DMS79 (cell line): ENCODE results near the gene PFN3.

Experiments
- DNase-seq: peaks from one replicate; lab custom pipeline; 2025; lab: John Stamatoyannopoulos, UW

The PFN3 gene, protein sequence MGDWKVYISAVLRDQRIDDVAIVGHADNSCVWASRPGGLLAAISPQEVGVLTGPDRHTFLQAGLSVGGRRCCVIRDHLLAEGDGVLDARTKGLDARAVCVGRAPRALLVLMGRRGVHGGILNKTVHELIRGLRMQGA

DNA sequence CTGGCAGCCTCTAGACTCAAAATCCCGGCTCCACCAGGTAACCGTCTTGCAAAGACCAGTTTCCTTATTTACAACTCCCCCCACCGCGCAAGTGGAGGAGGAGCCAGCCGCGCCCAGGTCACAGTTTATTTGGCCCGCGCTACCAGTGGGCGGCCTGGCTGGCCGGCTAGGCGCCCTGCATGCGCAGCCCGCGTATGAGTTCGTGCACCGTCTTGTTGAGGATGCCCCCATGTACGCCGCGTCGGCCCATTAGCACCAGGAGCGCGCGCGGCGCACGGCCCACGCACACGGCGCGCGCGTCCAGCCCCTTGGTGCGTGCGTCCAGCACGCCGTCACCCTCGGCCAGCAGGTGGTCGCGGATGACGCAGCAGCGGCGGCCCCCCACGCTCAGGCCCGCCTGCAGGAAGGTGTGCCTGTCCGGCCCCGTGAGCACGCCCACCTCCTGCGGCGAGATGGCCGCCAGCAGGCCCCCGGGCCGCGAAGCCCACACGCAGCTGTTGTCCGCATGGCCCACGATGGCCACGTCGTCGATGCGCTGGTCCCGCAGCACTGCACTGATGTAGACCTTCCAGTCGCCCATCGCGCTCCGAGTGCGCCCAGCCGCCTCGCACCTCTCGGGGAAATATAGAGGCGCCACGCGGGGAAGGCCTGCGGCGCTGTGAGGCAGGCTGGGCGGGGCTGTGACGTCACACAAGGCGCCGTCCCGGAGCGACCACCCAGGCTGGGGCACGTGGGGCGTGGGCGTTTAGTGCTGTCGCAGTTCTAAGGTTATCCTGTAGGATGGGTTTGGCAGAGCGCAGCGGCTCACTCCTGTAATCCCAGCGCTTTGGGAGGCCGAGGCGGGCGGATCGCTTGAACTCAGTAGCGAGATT lies at the start of gene PFN3:
PFN3 (minus strand) TSS at position 665 of the 872 bp plus-strand sequence; CDS start at position 580, 85 bp downstream.
- DNase-seq = no peak

DNA sequence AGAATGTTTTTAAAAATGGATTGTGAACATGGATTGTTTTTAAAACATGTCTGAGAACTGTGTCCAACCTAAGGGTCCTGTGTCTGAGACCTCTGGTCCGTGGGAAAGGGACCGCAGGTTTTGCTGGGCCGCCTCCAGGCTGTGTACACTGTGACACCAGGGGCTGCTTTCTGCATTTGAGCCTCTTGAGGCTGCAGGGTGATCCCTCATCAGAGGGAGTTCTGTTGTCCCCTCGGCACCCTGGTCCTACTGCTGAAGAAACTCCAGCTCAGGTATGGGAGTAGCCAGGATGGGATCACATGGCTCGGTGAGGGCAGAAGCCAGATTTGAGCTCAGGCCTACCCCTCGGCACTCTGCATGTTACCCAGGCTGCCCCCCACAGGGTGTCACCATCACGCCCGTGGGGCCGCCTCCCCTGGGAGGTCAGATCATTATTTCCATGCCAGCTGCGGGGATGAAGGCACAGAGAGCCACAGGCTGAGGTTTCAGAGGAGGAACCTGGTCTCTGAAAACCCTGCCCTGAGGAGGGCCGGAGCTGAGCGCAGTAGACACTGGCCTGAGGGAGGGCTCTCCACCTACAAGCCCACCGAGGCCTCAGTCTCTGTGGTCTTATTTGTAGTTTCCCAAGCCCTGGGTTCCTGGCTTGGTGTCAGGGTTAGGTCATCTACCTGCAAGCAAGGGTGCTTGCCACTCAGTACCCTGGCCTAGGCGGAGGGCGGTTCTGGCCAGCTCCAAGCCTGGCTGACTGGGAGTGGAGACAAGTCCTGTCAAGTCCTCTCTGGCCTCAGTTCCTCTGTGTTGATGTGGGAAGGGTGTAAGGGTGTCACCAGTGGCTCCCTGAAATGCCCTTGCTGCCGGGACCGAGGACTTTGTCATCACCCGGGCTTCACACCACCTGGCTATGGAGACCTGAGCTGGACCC lies 48.9 kb upstream of the PFN3 start:
- DNase-seq = no peak

DNA sequence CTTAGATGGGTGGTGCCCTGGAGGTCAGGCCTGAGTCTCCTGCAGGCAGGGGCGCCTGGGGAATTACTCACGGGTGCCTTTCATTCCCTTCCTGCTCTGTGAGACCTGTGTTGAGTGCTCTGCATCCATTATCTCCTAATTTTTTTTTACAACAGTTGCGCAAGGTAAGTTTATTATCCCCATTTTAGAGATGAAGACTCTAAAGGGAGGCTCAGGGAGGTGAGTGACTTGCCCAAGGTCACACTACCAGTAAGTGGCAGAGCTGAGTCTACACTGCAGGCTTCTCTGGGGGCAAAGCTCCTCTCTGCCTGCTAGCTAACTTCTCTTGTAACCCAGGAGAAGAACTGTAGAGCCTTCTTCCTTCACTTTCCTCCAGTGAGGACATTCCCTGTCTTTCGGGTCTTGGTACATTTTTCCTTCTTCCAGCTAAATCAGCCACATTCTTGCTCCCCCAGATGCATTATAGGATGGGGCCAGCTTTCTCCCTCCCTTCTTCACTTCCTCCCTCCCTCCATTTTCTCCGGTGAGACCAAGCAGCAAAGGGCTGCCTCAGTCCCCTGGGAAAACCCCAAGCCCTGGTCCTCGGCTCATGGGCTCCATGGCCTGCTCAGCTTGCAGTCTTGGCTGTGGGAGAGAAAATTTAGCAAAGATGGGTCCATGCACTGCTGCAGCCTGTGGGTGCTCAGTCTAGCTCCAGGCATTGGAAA lies 47.9 kb upstream of the PFN3 start:
- no peak for DNase-seq

DNA sequence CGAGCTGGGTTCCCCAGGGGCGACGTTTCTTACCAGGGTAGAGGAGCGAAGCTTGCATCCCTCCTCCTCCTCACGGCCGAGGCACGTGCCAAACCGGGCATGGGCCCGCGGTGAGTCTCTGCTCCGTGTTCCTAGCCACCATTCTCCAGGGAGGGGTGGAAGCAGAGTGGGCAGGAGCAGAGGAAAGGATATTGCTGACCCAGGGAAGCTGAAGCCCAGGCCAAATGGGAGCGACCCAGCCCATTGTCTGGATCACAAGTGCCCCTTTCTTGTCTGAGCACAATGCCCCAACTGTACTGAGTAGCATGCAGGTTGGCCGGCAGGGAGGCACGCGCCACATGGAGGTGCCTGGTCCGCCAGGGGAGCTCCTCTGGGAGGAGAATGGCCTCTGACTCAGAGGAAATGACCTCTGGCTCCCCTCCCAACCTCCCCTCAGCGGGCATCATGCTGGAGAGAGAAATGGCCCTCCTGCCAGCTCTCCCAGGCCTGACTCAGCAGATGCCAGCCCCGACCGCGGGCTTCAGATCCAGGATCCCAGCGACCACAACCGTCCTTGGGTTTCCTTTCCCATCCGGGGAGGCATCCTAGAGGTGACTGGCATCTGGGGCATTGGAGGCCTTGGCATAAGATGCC lies 47.3 kb upstream of the PFN3 start:
- no peak for DNase-seq

DNA sequence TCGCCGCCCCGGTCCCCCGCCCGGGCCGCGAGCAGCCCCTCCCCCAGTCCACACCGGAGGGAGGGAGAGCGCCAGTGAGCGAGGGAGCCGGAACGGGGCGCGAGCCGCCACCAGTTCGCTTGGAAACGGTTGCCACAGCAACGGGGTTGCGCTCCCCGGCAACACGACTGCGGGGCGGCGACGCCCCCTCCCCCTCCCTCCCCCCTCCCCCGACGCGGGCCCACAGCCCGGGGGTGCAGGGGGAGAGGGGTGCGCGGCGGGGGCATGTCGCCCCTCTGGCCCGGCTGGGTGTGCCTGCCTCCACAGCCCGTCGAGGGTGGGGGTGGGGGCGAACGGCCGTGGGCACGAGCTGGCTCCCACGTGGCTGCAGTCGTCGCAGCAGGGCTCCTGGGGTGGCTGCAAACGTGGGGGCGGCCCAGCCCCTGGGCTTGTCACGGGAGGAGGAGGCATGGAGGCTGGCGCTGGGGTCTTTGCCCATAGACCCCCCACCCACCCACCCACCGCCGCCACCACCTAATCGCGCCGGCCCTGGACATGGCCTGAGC lies 46.7 kb upstream of the PFN3 start:
- DNase-seq = peak; percentile 21

DNA sequence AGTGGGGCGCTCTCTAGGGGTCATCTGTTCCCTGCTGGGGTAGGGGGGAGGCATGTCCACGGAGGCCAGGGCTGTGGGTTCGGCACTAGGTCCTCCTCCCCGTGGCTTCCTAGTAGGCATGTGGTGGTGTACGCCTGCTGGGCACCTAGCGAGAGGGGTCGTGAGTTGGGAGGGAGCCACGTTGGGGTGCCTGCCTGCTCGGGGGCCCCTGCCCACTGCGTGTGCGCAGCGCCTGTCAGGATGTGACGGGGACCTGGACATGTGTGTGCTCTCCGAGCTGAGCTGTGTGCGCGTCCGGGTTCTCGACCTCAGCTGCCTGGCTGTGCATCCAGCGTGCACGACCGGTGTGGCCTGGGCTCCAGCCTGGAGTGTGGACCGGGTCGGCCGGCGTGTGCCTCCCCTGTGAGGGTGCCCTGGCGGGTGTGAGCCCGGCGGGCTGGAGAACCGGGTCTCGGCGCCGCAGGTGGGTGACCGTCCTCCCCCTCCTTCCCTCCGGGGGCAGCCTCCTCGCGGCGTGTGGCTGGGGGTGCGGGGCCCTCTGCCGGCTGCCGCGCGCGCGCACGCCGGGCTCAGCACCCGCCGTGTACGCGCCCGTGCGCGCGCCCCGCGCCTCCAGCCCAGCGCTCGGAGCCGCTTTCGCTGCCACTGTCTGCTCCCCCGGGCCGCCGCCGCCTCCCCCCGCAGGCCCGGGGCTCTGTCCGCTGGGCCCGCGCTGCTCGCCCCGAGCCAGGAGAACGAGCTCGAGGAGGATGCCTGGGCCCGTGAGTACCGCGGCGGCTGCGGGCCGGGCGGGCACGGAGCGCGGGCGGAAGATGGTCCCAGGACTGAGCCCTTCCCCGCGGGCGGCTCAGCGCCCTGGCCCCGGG lies 46.0 kb upstream of the PFN3 start, which contains the start of gene PRR7:
PRR7 (plus strand) TSS at position 615 of the 866 bp plus-strand sequence. CDS start 8,254 bp downstream, outside the sequence.
- DNase-seq = no peak

DNA sequence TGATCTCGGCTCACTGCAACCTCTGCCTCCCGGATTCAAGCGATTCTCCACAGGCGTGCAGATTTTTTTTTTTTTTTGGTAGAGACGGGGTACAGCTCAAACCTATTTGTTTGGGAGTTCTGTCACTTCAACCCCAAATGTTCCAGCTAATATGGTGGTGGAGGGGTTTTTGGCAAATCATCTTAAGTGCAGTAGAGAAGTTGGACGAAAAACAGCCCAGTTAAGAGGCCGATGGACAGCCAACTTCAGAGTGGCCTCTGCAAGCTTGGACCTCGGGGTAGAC lies 45.4 kb upstream of the PFN3 start:
- no peak for DNase-seq

DNA sequence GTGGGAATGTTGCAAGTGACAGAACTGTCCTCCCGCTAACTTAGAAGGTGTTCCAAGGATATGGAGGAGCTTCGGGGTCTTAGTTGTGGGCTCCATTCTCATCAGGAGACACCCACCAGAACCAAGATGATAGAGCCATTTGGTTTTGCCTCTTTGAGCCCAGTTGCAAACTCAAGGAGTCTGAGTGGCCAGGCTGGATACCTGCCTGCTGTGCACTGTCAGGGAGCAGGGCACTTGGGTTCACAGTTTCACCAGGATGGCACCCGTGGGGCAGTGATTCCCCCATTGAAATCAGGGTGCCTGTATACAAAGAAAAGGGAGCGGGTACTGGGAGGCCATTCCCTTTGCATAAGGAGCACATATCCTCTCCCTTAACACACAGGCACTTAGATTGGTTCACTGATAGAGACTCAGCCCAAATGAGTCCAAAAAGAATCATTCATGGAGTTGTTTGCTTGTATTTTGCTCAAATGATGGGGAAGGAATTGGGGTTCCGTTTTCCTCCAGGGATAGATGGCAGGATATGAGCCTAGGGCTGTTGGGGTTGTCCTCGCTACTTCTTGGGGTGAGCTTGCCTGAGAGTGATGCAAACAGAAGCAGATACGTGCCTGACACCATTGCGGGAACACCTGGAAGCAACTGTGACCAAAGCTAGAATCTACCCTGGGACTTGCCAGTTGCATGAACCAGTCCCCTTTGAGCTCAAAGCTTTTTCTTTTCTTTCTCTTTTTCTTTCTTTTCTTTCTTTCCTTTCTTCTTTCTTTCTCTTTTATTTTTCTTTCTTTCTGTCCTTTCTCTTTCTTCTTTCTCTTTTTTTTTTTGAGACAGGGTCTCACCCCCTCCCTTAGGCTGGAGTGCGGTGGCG lies 44.8 kb upstream of the PFN3 start:
- no peak for DNase-seq

DNA sequence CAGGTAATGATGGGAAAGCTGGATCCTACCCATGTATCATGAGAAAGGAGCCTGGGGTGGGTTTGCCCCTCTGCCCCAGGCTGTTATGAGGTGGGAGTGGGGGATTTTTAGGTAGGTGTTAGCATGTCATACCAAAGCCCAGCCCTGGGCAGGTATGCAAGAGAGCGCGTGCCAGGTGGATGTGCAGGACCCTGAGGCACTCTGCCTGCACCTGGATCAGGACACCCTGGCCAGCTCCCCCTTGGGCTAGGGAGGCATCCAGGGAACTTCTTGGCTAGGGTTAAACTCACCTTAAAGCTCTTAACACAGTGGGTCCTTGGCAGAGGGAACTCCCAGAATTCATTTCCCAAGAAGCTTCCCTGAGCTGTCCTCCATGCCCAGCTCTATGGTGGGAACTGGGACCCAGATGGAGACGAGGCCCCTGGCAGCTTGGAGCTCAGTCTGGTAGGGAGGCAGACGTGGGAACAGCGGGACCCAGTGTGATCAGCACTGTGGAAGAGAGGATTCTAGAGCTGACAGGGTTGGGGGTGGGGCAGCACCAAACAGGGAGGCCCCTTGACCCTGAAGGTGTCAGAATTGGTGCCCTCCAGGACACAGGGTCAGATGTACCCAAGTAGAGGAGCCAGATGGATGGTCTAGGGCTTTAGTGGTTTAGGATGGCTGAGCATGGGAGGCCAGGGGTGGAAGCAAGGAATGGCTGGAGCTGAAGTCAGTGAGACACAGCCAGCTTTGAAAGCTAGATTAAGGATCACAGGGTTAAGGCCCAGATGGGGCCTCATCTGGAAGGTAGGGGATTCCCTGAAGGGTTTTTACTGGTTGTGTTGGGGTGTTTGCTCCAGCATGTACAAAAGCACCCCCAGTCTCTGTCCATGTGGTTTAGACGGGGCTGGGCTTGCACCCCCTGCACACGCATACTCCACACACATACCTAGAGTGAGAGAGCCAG lies 43.9 kb upstream of the PFN3 start:
- no peak for DNase-seq

DNA sequence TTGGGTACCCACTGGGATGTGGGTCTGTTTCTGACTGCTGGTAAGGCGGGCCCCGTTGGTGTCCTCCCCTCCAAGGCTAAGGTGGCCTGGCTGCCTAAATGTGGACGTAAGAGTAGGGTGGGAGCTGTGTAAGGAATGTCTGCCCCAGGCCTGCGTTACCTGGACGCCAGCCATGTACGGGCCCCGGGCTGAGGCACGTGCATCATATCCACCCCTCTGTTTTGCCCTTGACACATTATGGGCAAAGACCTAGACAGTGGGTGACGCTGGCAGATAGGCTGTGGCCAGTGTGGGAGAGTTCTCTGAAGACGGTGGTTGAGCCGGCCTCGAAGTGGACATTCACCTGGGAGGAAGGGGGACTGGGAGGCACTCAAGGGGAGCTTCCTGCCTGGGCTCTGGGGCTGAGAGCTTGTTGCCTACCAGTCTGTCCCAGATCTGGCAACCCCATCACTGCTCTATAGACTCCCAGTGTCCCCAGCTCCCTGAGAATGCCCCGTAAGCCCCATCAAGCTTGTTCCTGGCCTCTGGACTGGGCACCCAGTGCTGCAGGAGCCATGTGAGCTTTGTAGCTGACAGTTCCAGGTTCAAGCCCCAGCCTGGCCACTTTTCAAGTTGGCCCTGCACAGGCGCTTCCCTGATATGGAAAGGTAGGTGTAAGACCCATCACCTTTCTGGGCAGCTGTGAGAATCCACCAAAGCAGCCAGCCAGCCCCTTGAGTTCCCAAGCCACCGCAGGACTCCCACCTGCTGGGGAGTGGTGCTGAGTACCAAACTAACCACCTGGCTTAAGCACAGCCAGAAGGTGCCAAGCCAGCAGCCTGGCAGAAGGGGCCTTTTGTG lies 42.9 kb upstream of the PFN3 start:
- no peak for DNase-seq

DNA sequence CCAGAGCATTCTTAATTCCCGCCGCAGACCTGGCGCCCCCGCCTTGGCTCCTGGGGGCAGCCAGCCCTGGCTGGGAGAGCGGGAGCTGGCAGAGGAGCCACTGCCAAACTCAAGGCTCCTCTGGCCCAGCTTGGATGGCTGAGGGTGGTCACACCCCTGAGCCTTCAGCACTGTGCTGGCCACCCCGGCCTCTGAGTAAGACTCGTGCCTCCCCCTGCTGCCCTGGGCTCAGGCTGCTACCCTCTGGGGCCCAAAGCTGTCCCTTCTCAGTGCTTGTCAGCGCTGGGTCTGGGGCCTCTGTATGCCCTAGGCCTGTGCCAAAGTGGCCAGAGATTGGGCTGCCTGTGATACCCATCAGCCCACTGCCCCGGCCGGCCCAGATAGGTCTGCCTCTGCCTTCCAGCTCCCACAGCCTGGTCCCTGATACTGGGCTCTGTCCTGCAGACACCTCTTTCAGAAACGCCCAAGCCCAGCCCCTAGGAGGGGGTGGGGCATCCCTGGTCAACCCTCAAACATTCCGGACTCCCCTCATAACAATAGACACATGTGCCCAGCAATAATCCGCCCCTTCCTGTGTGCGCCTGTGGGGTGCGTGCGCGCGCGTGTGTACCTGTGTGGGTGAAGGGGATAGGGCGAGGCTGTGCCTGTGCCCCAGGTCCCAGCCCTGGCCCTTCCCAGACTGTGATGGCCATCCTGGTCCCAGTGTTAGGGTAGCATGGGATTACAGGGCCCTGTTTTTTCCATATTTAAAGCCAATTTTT lies 41.8 kb upstream of the PFN3 start:
- DNase-seq = no peak

DNA sequence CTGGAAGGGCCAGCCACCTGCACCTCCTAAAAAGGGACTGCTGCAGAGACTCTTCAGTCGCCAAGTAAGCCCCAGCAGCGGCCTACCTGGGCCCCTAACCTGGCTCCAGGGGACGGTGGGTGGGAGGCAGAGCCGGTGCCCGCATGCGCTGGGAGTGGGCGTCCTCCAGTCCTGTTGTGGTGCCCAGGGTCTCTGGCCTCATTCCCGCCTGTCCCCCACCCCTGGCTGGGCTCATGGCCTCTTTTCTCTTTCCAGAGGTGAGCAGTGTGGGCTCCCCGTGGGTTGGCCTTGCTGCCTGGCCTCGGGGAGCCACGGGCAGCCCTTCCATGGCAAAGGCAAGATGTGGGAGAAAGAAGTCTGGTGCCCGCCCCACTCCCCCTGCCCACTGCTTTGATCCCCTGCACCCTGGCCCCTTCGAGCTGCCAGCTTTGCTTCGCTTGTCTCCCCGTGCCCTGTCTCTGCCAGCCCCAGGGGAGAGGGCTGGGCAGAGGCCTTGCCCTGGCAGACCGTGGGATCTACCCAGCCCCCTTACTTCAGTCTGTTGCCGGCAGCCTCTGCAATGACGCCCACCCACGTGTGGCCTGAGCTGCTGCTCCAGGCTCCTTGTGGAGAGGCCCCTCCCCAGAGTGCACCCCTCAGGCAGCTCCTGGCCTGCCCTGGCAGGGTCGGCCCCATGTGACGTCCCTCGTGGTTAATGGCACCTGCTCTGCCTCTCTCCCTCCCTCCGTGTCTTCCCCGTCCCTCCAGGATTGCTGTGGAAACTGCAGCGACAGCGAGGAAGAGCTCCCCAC lies 40.7 kb upstream of the PFN3 start:
- no peak for DNase-seq

DNA sequence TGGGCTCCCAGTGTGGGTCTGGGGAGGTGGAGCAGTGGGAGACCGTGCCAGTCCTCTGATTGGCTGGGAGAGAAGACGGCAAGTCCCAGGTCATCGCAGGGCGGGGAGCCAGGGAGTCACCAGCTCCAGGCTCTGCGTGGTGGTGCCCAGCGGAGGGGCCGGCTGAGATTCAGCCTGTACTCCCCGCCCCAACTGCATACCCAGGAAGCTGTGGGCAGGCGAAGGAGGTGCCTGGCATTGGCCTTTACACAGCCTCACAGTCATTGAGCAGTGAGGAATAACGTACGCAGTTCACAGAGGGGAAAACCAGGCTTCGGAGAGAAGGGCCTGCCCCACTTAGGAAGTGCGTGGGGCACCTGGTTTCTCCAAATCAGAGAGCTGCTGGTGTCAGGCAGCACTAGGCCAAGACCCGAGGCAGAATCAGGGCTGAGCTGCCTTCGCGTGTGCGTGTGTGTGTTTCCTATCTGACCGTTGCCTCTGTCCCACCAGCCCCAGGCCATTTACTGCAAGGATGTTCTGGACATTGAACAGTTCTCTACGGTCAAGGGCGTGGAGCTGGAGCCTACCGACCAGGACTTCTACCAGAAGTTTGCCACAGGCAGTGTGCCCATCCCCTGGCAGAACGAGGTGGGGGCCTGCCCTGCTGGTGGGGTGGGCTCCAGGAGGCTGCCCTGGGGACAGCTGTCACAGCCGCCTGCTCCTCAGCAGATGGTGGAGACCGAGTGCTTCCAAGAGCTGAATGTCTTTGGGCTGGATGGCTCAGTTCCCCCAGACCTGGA lies 39.9 kb upstream of the PFN3 start:
- no peak for DNase-seq

DNA sequence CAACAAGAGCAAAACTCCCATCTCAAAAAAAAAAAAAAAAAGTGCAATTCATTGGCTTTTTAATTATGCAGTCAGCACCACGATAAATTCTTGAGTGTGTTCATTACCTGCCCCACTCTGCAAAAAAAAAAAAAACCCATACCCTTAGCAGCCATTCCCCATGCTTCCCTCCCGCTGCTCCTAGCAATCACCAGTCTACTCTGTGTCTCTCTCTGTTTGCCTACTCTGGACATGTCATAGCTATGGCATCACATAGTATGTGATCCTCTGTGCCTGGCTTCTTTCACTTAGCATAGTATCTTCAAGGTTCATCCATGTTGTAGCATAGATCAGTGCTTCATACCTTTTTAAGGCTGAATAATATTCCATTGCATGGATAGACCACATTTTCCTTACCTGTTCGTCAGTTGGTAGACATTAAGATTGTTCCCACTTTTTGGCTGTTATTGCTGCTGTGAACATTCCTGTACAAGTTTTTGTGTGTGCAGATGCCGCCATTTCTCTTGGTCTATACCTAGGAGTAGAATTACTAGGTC lies 39.1 kb upstream of the PFN3 start:
- no peak for DNase-seq

DNA sequence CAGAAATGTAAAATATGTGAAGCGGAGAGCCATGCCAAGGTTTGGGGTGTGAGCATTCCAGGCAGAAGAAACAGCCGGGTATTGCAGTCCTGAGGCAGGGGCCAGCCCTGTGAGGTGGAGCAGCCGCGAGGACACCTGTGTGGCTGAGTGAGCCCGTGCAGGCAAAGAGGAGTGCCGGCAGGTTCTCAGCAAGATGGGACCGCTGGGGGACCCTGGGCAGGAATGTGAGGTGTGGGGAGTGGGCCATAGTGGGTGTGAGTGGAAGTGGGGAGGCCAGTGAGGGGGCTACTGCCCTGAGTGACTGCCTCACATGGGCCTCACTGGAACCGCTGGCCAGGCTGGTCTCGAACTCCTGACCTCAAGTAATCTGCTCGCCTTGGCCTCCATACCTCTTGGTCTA lies 38.0 kb upstream of the PFN3 start:
- no peak for DNase-seq
